ENCODE data around the gene RTL10. TPM values are rescaled to one million over a fixed set of nuclear protein-coding genes. Genes with fewer than 3 reads are reported as not detected.
"Not testable (repeated sequence)": the region's sequence is repeated elsewhere in the genome, so short reads cannot be mapped to it uniquely, and the experiment has no call there.

RTL10 gene
- total and polyA plus RNA-seq, 2 donors (not counting 1 experiment from before 2014, with no cell fraction given) = 6.4 to 15.2 TPM

DNA sequence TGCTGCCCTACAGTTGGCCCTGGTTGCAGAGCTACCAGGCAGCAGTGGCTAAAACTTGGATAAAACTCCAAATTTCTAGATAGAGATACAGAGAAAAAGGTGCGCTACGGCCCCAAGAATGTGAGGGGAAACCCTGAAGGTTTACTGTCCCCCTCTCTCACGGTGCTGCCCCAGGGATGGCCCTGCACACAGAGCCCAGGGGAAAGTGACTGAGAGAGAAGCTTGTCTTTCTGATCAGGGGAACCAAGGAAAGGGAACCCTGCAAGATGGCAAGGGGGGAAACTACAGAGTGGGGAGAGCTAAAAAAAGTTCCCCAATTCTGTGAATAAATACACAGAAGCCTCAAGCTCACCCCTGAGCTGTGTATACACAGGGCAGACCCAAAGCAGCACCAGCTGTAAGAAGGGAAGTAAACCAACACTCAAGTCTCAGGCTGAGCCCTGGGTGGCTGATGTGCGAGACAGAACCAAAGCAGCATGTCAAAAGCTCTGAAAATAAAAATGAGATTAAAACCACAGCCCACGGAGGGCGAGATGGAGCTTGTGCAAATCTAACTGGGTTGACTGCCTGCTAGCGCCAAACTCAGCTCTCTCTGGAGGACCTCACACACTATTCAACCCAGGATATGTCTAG, 22.1 kb downstream of the RTL10 start:
- CTCF ChIA-PET = interaction anchor here (0.6 to 1.5 kb wide), 3 partner anchors 19 to 120 kb away, joined by 3 read pairs; no protein-coding TSS in a partner anchor
- Histone ChIP-seq H3K27ac (ENCODE audit: low read length in 2 of 2) (no peak overlapping the region), H4K20me1 (ENCODE audit: control insufficient read depth, insufficient read depth, low read length, poor library complexity, severe bottlenecking) (no peaks in the 10 kb centered on the region), H3K36me3 (replicated peaks in 1 of 2; ENCODE audit: control extremely low read depth in 1 of 2, control insufficient read depth in 1 of 2, extremely low read depth in 1 of 2, insufficient read depth in 2 of 2, low read length in 1 of 2) (no peaks in the 10 kb centered on the region), H3K79me2 (ENCODE audit: control insufficient read depth, insufficient read depth, low read length) (peaks cover 3% of the 10 kb centered on the region), H3K9ac (ENCODE audit: low read length) (no peak overlapping the region), H3K4me1 (ENCODE audit: control insufficient read depth in 2 of 2, insufficient read depth in 2 of 2, low read length in 2 of 2) (peaks cover 0 to 5% of the 10 kb centered on the region in 2 donors), H3K9me3 (ENCODE audit: control extremely low read depth in 1 of 3, control insufficient read depth in 2 of 3, insufficient read depth in 1 of 3, low read length in 2 of 3) (no peaks in the 10 kb centered on the region), H3K4me2 (replicated peaks; ENCODE audit: low read depth, low read length, poor library complexity, severe bottlenecking) (no peak overlapping the region), H3K27me3 (replicated peaks in 1 of 4; ENCODE audit: control extremely low read depth in 1 of 4, control insufficient read depth in 3 of 4, insufficient read depth in 4 of 4, low read length in 3 of 4) (no peaks in the 10 kb centered on the region), H2AFZ (ENCODE audit: insufficient read depth, low read depth, low read length, poor library complexity, severe bottlenecking) (no peak overlapping the region), H3K4me3 (ENCODE audit: control extremely low read depth in 1 of 5, extremely low read depth in 1 of 5, insufficient read depth in 1 of 5, low read depth in 2 of 5, low read length in 4 of 5) (no peak overlapping the region)
- H3K4me3 Mint-ChIP-seq = no peak overlapping the region
- POLR2A ChIA-PET = no interaction called here
- TF ChIP-seq, protein P1, sequence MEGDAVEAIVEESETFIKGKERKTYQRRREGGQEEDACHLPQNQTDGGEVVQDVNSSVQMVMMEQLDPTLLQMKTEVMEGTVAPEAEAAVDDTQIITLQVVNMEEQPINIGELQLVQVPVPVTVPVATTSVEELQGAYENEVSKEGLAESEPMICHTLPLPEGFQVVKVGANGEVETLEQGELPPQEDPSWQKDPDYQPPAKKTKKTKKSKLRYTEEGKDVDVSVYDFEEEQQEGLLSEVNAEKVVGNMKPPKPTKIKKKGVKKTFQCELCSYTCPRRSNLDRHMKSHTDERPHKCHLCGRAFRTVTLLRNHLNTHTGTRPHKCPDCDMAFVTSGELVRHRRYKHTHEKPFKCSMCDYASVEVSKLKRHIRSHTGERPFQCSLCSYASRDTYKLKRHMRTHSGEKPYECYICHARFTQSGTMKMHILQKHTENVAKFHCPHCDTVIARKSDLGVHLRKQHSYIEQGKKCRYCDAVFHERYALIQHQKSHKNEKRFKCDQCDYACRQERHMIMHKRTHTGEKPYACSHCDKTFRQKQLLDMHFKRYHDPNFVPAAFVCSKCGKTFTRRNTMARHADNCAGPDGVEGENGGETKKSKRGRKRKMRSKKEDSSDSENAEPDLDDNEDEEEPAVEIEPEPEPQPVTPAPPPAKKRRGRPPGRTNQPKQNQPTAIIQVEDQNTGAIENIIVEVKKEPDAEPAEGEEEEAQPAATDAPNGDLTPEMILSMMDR (IDR thresholded peaks at IDR 0.05) = no peak
- TF ChIP-seq EZH2 (IDR thresholded peaks at IDR 0.05; ENCODE audit: borderline replicate concordance, insufficient read depth, low read depth, low read length, poor library complexity, severe bottlenecking) = no peak
- ATAC-seq (ENCODE audit: low read depth) = peak; percentile 33
- 60% methylated on average over 5 of the region's 7 CpGs for WGBS (ENCODE audit: insufficient coverage)
- no peak overlapping the region for H3K27ac Mint-ChIP-seq
- intact Hi-C loops (cut with micrococcal nuclease) = loop anchor here (10.0 kb wide), 1 partner anchor 62 kb away; no protein-coding TSS in a partner anchor
- peaks cover 10% of the 10 kb centered on the region for H3K4me1 Mint-ChIP-seq
- H3K9me3 Mint-ChIP-seq (ENCODE audit: insufficient read depth) = no peaks in the 10 kb centered on the region
- no peaks in the 10 kb centered on the region for H3K27me3 Mint-ChIP-seq
- no peak for DNase-seq

DNA sequence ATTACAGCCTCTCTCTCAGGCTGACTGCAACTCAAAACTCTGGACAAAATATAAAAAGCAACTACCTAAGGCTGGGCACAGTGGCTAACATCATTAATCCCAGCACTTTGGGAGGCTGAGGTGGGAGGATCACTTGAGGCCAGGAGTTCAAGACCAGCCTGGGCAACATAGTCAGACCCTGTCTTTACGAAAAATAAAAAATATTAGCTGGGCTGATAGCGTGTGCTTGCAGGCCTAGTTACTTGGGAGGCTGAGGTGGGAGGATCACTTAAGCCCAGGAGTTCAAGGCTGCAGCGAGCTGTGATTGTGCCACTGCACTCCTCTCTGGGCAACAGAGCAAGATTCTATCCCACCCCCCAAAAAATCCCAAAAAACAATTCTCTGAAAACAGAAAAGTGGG, 22.7 kb downstream of the RTL10 start:
- H3K27ac Mint-ChIP-seq; H3K27ac ChIP-seq (ENCODE audit: low read length in 2 of 2); H3K36me3 ChIP-seq (replicated peaks in 1 of 2; ENCODE audit: control extremely low read depth in 1 of 2, control insufficient read depth in 1 of 2, extremely low read depth in 1 of 2, insufficient read depth in 2 of 2, low read length in 1 of 2); H3K27me3 ChIP-seq (replicated peaks in 1 of 4; ENCODE audit: control extremely low read depth in 1 of 4, control insufficient read depth in 3 of 4, insufficient read depth in 4 of 4, low read length in 3 of 4); ATAC-seq (ENCODE audit: low read depth); H3K4me1 ChIP-seq (ENCODE audit: control insufficient read depth in 2 of 2, insufficient read depth in 2 of 2, low read length in 2 of 2); H4K20me1 ChIP-seq (ENCODE audit: control insufficient read depth, insufficient read depth, low read length, poor library complexity, severe bottlenecking); H3K4me3 Mint-ChIP-seq; POLR2A ChIA-PET; H3K79me2 ChIP-seq (ENCODE audit: control insufficient read depth, insufficient read depth, low read length); H3K27me3 Mint-ChIP-seq; H3K4me2 ChIP-seq (replicated peaks; ENCODE audit: low read depth, low read length, poor library complexity, severe bottlenecking); H3K9ac ChIP-seq (ENCODE audit: low read length); H2AFZ ChIP-seq (ENCODE audit: insufficient read depth, low read depth, low read length, poor library complexity, severe bottlenecking); H3K9me3 Mint-ChIP-seq (ENCODE audit: insufficient read depth); H3K4me3 ChIP-seq (ENCODE audit: control extremely low read depth in 1 of 5, extremely low read depth in 1 of 5, insufficient read depth in 1 of 5, low read depth in 2 of 5, low read length in 4 of 5); H3K9me3 ChIP-seq (ENCODE audit: control extremely low read depth in 1 of 3, control insufficient read depth in 2 of 3, insufficient read depth in 1 of 3, low read length in 2 of 3); DNase-seq: not testable (repeated sequence)
- CTCF ChIA-PET = interaction anchor here (0.6 to 1.5 kb wide), 4 partner anchors 19 to 121 kb away, joined by 3 read pairs; no protein-coding TSS in a partner anchor
- intact Hi-C loops (cut with micrococcal nuclease) = loop anchor here (10.0 kb wide), 1 partner anchor 63 kb away; no protein-coding TSS in a partner anchor
- WGBS (ENCODE audit: insufficient coverage) = 87% methylated on average over 3 of the region's 3 CpGs
- peaks cover 10% of the 10 kb centered on the region for H3K4me1 Mint-ChIP-seq

All from B cell (primary cell).